ENCODE measurements around the gene APEH.

APEH gene

GRCh38 chr3:49725906-49726681 is 51.9 kb downstream of the APEH start:
- no peak for TF ChIP-seq CTCF (conservative IDR thresholded peaks at IDR 0.05; ENCODE audit: low read depth, low read length)
- H3K9ac ChIP-seq: no peak overlapping the region

GRCh38 chr3:49727154-49727923 is 53.2 kb downstream of the APEH start:
- Histone ChIP-seq H3K27ac (no peak overlapping the region), H3K4me2 (no peak overlapping the region)

More at GRCh38 chr3:49725906-49726681, 51.9 kb downstream of the APEH start:
- peaks cover 9% of the 10 kb centered on the region; the same call in 1 of the 2 replicates for H3K79me2 ChIP-seq (ENCODE audit: insufficient read depth, low read depth)
- no peak overlapping the region for H3K4me3 ChIP-seq (IDR thresholded peaks at IDR 0.05; ENCODE audit: insufficient read depth, low read depth, low read length)
- no peak overlapping the region for H3K4me2 ChIP-seq
- H3K27me3 ChIP-seq (ENCODE audit: insufficient read depth, low read depth): no peaks in the 10 kb centered on the region
- no peaks in the 10 kb centered on the region for H4K20me1 ChIP-seq (ENCODE audit: insufficient read depth)
- H3K4me1 ChIP-seq (ENCODE audit: low read depth, poor library complexity, severe bottlenecking): peaks cover 14% of the 10 kb centered on the region
- H3K27ac ChIP-seq: peak overlapping the region; percentile 93; the same call in 1 of the 2 replicates
- no peaks in the 10 kb centered on the region for H3K36me3 ChIP-seq (ENCODE audit: insufficient read depth)
- H2AFZ ChIP-seq (ENCODE audit: low read depth): no peak overlapping the region

GRCh38 chr3:49727924-49728361 is 53.8 kb downstream of the APEH start:
- Histone ChIP-seq H3K36me3 (ENCODE audit: insufficient read depth) (no peaks in the 10 kb centered on the region), H3K9ac (no peak overlapping the region)

More at GRCh38 chr3:49727154-49727923, 53.2 kb downstream of the APEH start:
- Histone ChIP-seq H3K4me1 (ENCODE audit: low read depth, poor library complexity, severe bottlenecking) (peaks cover 14% of the 10 kb centered on the region), H3K79me2 (ENCODE audit: insufficient read depth, low read depth) (peaks cover 9% of the 10 kb centered on the region; the same call in 1 of the 2 replicates), H2AFZ (ENCODE audit: low read depth) (no peak overlapping the region), H3K4me3 (IDR thresholded peaks at IDR 0.05; ENCODE audit: insufficient read depth, low read depth, low read length) (no peak overlapping the region), H3K36me3 (ENCODE audit: insufficient read depth) (no peaks in the 10 kb centered on the region), H3K9ac (no peak overlapping the region), H3K27me3 (ENCODE audit: insufficient read depth, low read depth) (no peaks in the 10 kb centered on the region), H4K20me1 (ENCODE audit: insufficient read depth) (no peaks in the 10 kb centered on the region)
- no peak for TF ChIP-seq CTCF (conservative IDR thresholded peaks at IDR 0.05; ENCODE audit: low read depth, low read length)

More at GRCh38 chr3:49727924-49728361, 53.8 kb downstream of the APEH start:
- no peak for TF ChIP-seq CTCF (conservative IDR thresholded peaks at IDR 0.05; ENCODE audit: low read depth, low read length)
- Histone ChIP-seq H3K4me3 (IDR thresholded peaks at IDR 0.05; ENCODE audit: insufficient read depth, low read depth, low read length) (no peak overlapping the region), H3K4me1 (ENCODE audit: low read depth, poor library complexity, severe bottlenecking) (peaks cover 10% of the 10 kb centered on the region), H2AFZ (ENCODE audit: low read depth) (no peak overlapping the region), H3K27ac (no peak overlapping the region), H3K79me2 (ENCODE audit: insufficient read depth, low read depth) (peaks cover 6% of the 10 kb centered on the region; the same call in 1 of the 2 replicates), H3K4me2 (no peak overlapping the region), H3K27me3 (ENCODE audit: insufficient read depth, low read depth) (no peaks in the 10 kb centered on the region), H4K20me1 (ENCODE audit: insufficient read depth) (no peaks in the 10 kb centered on the region)

All from KMS-11 (cell line).